ENCODE measurements around the gene RAB40A.

DNA sequence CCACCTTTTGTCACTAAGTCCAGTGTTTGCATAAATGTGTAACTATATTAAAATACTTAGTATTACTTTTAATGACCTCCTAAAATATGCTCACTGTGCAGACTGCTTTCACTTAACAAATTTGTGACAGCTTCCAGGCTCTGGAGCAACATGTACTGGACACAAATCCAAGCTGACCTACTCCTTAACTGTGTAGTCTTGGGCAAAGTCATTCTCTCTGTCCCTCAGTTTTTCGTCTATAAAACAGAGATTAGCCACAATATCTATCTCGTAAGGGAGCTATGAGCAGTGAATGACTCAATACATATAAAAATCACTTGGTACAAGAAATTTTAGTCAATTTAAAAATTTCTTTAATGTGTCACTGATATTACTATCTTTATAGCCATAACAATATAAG is 20.4 kb upstream of the RAB40A start:
- TF ChIP-seq POLR2A (IDR thresholded peaks at IDR 0.05; ENCODE audit: low read depth, low read length): no peak
- no peak for TF ChIP-seq TAF1 (IDR thresholded peaks at IDR 0.05; ENCODE audit: low read depth, low read length)
- TF ChIP-seq POLR2AphosphoS5 (IDR thresholded peaks at IDR 0.05; ENCODE audit: low read depth, low read length): no peak
- no peak for TF ChIP-seq SPI1 (IDR thresholded peaks at IDR 0.05; ENCODE audit: low read depth, low read length)
- TF ChIP-seq POU2F2 (IDR thresholded peaks at IDR 0.05; ENCODE audit: low read depth, low read length): no peak

Data from GM12891 (cell line).